DMS53 (cell line): ENCODE data around the gene SELENOV.

Source experiments
- DNase-seq: peaks from one replicate; lab custom pipeline; 2025; lab: John Stamatoyannopoulos, UW

SELENOV gene

GRCh38 chr19:39520541-39521484 lies 5.9 kb downstream of the SELENOV start:
- DNase-seq: no peak

- peak; percentile 53 for DNase-seq
Measured at GRCh38 chr19:39524495-39524894, 9.6 kb downstream of the SELENOV start.

GRCh38 chr19:39525205-39525604 lies 10.3 kb downstream of the SELENOV start:
- DNase-seq: no peak

- no peak for DNase-seq
Measured at GRCh38 chr19:39531834-39532232, 16.9 kb downstream of the SELENOV start.

GRCh38 chr19:39532233-39533002 lies 17.5 kb downstream of the SELENOV start, which contains the start of gene EID2B:
EID2B (minus strand) TSS chr19:39532852; CDS start chr19:39532802, 50 bp downstream.
- peak; percentile 99 for DNase-seq

GRCh38 chr19:39533003-39533512 lies 18.1 kb downstream of the SELENOV start:
- DNase-seq: no peak

- DNase-seq: no peak
Measured at GRCh38 chr19:39533791-39534190, 18.9 kb downstream of the SELENOV start.

- DNase-seq: peak; percentile 51
Measured at GRCh38 chr19:39539165-39539517, 24.2 kb downstream of the SELENOV start.

- DNase-seq: peak; percentile 98
Measured at GRCh38 chr19:39539518-39540332, 24.8 kb downstream of the SELENOV start, which contains the start of gene EID2. EID2 (minus strand) TSS chr19:39540161; CDS start chr19:39540079, 82 bp downstream.

- no peak for DNase-seq
Measured at GRCh38 chr19:39540333-39540673, 25.4 kb downstream of the SELENOV start.

GRCh38 chr19:39542206-39542605 lies 27.3 kb downstream of the SELENOV start:
- no peak for DNase-seq

GRCh38 chr19:39543477-39543857 lies 28.5 kb downstream of the SELENOV start:
- DNase-seq: no peak

GRCh38 chr19:39544226-39544903 lies 29.4 kb downstream of the SELENOV start:
- no peak for DNase-seq

- no peak for DNase-seq
Measured at GRCh38 chr19:39544911-39545310, 30.0 kb downstream of the SELENOV start.

GRCh38 chr19:39546599-39546998 lies 31.7 kb downstream of the SELENOV start:
- peak; percentile 24 for DNase-seq

GRCh38 chr19:39550197-39550596 lies 35.3 kb downstream of the SELENOV start:
- DNase-seq: no peak

GRCh38 chr19:39553082-39553652 lies 38.2 kb downstream of the SELENOV start:
- DNase-seq: no peak

GRCh38 chr19:39554701-39555311 lies 39.9 kb downstream of the SELENOV start:
- no peak for DNase-seq

- DNase-seq: no peak
Measured at GRCh38 chr19:39555883-39556282, 40.9 kb downstream of the SELENOV start.

GRCh38 chr19:39557811-39558623 lies 43.1 kb downstream of the SELENOV start:
- DNase-seq: peak; percentile 95
